HG03520 (cell line): ENCODE measurements around the gene SOX2.

Experiments used
- ATAC-seq: cut with Tn5 transposase; IDR thresholded peaks from one replicate; pipeline ENCODE4 v1.9.1; 2021; ENCODE audit warnings: mild to moderate bottlenecking, moderate library complexity; ENCODE audit not compliant: unreplicated experiment

SOX2 gene

DNA sequence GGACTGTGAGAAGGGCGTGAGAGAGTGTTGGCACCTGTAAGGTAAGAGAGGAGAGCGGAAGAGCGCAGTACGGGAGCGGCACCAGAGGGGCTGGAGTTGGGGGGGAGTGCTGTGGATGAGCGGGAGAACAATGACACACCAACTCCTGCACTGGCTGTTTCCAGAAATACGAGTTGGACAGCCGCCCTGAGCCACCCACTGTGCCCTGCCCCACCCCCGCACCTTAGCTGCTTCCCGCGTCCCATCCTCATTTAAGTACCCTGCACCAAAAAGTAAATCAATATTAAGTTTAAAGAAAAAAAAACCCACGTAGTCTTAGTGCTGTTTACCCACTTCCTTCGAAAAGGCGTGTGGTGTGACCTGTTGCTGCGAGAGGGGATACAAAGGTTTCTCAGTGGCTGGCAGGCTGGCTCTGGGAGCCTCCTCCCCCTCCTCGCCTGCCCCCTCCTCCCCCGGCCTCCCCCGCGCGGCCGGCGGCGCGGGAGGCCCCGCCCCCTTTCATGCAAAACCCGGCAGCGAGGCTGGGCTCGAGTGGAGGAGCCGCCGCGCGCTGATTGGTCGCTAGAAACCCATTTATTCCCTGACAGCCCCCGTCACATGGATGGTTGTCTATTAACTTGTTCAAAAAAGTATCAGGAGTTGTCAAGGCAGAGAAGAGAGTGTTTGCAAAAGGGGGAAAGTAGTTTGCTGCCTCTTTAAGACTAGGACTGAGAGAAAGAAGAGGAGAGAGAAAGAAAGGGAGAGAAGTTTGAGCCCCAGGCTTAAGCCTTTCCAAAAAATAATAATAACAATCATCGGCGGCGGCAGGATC is at the start of gene SOX2:
Gene SOX2 (plus strand): TSS at position 601 of the 811 bp plus-strand sequence. CDS start 436 bp downstream, outside the sequence.
- ATAC-seq: peak; percentile 39

DNA sequence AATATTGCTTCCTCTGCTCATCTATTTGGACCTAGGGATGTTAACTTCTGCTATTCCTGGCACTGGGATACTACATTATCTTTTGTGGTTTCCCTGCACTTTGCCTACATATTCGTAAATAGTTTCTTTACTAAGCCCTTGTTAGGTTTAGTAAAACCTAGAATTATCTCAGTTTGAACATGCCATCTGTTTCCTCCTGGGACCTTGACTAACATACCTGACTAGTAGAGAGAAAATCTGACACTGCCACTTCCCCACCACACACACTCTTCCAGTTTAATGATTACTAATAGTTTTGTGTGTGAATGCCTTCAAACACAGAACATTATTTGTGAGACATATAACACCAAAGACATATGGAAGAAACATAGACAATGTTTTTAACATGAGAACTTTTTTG is 28.2 kb upstream of the SOX2 start:
- ATAC-seq: no peak

GRCh38 chr3:181687190-181687589 is 24.5 kb upstream of the SOX2 start:
- no peak for ATAC-seq

GRCh38 chr3:181687731-181688130 is 24.0 kb upstream of the SOX2 start:
- no peak for ATAC-seq

DNA sequence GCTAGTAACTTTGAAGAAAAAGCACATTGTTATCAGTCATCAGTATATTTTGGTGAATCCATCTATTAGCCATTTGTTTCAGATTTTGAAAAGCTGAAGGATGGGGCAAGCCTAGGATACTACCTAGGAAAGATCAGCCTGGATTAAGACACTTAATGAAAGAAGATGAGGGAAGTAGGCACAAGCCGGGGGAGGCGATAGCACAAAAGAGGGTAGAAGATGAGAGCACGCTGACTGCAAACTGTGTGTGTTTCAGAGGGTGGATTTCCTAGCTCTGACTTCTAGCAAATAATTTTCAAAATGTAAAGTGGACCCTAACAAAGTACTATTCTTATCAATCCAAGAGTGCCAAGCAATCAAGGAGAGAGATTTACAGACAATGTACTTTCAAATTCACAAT is 22.2 kb upstream of the SOX2 start:
- ATAC-seq: no peak

- no peak for ATAC-seq
Observed at GRCh38 chr3:181690769-181691168, 21.0 kb upstream of the SOX2 start.

DNA sequence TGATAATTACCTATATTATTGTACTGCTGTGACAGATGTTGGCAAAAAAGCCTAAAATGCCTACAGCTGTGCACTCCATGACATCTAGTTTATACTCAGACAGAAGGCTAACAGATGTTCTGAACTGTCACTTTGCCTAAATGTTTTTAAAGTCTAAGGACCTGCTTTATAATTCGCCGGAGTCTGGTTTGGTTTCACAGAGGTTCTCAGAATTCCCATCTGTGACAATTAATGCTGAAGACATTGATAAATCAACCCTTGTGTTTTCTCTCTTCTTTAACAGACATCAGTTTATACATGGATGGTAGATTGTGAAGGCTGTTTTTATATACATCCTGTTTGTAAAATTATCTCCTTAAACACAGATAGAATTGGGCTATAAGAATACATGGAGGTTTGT is 19.8 kb upstream of the SOX2 start:
- ATAC-seq: no peak

DNA sequence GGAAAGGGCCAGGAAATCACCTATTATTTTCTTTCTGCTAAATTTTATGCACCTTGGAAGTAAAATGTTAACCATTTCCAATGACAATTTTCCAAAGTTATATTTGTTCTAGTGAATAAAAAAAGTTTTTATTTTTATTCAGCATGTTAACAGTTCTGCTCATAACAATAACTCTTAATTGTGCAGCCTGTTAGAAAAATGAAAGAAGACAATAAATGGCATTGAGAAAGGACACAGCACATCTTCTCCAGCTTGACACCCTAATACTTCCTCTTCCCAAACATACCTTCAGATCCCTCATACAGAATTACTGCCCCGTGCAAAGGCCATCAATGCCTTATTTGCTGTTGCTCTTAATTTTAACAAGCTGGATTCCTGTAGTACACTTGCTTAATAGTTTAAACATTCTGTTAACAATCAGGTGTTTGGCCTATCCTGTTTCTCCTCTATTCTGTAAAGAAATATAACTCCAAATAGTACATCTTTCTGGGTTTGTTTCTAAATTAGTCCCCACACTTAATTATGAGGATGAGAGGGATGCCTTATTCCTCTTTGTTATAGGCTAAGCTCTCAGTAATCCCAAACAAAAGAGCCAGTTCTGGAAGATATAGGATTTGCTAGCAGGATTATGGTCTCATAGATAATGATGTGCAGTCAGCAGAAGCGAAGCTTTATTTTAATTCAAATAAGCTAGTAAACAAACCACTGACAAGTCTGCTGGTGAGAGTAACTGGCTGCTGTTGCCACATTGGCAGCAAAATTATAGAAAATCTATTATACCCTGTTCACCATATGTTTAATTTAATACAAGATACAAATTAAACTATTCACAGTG is 19.2 kb upstream of the SOX2 start:
- ATAC-seq: no peak

GRCh38 chr3:181693280-181693679 is 18.4 kb upstream of the SOX2 start:
- no peak for ATAC-seq

DNA sequence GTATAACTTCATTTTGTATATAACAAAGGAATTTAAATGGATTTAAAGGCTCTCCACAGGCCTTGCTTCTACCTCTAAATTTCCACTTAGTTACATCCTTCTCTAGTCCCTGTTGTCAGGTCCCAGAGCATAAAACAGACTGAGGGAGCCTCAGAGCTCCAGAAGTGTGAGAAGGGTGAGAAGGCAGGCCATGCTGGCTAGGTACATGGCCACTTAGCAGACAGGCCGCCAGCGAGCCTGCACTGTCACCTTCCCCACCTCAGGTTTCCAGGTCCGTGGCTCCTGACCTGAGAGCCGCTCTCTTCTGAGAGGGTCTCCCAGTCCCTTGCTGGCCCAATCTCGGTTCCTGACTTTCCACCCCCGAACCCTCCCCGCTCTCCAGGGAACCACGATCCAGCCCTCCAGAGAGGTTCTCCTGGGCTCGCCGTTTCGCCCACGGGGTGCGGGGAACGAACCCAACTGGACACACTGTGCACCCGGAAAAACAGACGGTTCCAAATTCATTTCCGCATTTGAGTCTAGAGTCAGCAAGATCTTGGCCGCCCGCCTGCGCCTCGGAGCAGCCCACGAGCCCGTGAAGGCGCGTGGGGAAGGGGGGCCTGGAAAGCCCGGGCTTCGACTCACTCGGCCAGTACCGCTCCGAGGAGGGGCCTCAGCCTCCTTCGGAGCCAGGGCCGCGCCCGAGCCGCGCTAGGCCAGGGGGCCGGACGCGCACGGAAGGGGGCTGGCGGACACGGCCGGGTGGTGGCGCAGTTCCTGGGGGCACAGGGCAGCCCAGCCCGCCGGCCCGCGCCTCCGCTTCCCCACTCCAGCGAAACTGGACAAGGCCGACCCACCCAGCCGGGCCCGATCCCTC is 16.7 kb upstream of the SOX2 start:
- no peak for ATAC-seq

GRCh38 chr3:181695661-181696491 is 15.8 kb upstream of the SOX2 start:
- ATAC-seq: no peak

DNA sequence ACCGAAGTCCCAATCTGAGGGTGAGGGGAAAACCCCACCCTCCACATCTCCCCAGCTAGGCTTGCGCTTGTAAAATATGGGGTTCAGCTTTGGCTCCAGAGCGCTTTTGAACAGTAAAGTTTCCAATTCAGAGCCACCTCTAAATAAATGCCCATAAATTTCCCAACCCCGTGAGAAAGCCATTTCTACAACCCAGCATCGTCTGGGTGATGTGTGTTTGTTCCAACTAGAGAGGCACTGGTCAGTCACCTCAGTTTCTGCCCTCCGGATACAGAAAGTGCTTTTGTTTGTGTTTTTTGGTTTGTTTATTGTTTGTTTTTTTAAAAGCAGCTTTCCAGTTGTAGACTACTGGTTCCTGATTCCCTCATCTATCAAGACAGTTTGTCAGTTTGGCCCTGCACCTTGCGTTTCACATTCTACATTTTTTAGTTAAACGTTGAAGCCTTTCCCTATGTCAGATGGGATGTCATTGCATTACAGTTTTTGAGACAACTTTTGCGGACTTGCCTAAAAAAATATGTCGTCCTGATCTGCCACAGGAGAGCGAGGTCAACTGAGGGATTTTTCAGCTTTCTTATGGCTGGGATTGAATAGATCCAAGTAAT is 15.0 kb upstream of the SOX2 start:
- no peak for ATAC-seq

DNA sequence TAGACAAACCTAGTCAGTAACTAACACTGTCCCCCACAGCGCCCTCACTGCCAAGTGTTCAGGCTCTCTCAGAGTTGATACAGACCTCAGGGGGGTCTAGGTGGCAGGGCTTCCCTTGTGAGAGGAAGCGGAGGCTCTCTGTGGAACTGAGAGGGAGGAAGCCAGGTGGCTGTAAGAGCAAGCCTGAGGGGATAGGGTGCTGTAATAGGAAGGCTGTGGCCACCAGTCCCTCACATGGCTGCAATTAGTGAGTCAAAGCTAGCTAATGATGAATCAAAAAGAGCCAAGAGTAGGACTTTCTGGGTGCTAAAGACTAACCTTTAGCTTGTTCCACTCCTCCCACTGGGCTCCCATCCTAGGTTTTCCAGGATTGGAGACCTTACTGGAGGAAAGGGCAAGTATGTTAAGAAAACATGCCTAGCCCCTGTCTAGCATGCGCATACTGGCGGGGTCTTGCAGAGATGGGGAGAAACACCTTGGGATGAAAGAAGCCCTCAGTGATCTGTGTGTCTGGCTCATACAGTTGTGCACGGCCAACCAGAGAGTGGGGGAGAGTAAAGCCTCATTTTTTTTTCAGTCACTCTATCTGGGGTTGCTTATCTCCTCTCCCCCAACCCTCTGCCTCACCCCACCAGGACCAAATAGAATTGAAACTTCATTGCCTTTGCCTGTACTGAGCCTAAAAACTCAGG is 13.3 kb upstream of the SOX2 start:
- ATAC-seq: no peak

GRCh38 chr3:181699171-181699903 is 12.4 kb upstream of the SOX2 start:
- ATAC-seq: no peak

- peak; percentile 53 for ATAC-seq
Observed at GRCh38 chr3:181700168-181701087, 11.3 kb upstream of the SOX2 start.

DNA sequence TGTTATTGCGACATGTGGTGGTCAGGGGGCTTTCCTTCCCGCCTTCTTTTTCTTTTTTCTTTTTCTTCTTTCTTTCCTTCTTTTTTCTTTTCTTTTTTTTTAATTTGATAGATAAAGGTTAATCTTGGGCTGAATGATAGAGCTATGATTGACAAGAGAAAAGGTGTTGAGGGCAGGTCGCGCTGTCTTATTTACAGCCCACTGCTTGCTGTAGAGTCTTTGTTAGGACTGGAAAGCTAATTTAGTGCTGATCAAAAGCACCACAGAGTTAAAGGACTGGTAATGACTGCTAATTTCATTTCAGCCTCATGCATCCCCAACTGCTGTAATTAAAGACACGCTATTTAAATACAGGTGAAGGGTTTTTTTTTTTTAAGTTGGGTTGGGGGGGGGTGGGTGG is 10.6 kb upstream of the SOX2 start:
- no peak for ATAC-seq

DNA sequence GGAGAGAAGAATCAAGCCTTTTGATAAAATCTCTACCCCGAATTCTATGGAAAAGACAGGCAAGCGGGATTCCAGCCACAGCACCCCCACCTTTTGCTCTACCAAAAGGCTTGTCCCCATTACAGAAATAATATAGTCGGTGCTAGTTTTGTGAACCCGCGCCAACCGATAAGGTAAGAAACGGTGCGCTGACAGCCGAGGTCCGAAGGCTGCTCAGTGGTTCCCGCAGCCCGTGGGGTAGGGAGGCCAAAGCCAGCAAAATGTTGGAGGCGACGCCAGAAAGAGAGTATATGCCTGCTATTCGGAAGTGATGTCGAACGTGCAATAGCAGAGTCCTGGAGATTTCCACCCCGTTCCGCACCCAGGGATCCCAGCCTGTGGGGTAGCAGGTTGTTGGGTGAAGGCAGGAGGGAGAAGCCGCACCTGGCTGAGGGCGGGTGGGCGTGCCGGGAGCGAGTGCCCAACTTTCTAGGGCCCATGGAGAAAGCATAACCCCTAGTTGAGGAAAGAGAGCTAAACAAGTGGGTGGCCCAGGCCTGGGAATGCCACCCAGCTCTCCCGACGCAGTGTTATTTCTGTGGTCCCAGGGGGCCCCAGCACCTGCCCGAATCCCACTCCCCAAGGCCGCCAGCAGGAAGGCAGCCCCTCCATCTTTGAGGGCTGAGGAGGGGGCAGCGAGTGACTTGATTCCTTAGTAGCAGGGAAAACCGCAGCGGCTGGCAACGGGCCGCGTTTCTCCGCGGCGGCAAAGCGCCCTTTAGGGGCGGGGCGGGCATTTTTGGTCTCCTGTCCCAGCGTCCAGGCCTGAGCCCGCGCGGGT is 7.9 kb upstream of the SOX2 start:
- no peak for ATAC-seq
